GM12878 (cell line): ENCODE measurements around the gene MEGF9.

Experiments
- ATF7 ChIP-seq: fragments of 450-650 bp; IDR thresholded peaks from 2 replicates; pipeline ENCODE4 v1.6.1; 2016; ENCODE audit warnings: low read depth, mild to moderate bottlenecking
- CBFB ChIP-seq: IDR thresholded peaks from 2 replicates; pipeline ENCODE4 v1.6.1; 2016; ENCODE audit warnings: antibody characterized with exemption, low read depth
- CHD4 ChIP-seq: fragments of 200-600 bp; sonication (generic); IDR thresholded peaks from 2 replicates; pipeline ENCODE4 v1.6.1; 2016; ENCODE audit warnings: mild to moderate bottlenecking
- ESRRA ChIP-seq: IDR thresholded peaks from 2 replicates; pipeline ENCODE4 v1.6.1; 2012; ENCODE audit warnings: mild to moderate bottlenecking, low read length, improper control_type of control experiment
- SMAD1 ChIP-seq: fragments of 450-650 bp; IDR thresholded peaks from 2 replicates; pipeline ENCODE4 v1.6.1; 2018; ENCODE audit warnings: mild to moderate bottlenecking, low read depth; ENCODE audit not compliant: partially characterized antibody
- TF ChIP-seq, protein P1 (sequence below): fragments of 150-350 bp; IDR thresholded peaks from 2 replicates; pipeline ENCODE4 v1.6.1; 2016; ENCODE audit warnings: low read depth, low read length
- TF ChIP-seq, protein P2 (sequence below): IDR thresholded peaks from 2 replicates; pipeline ENCODE4 v1.6.1; 2011; ENCODE audit warnings: borderline replicate concordance, low read depth, mild to moderate bottlenecking, moderate library complexity, mixed read lengths, low read length; ENCODE audit not compliant: insufficient read depth; ENCODE audit errors: extremely low read length

DNA sequence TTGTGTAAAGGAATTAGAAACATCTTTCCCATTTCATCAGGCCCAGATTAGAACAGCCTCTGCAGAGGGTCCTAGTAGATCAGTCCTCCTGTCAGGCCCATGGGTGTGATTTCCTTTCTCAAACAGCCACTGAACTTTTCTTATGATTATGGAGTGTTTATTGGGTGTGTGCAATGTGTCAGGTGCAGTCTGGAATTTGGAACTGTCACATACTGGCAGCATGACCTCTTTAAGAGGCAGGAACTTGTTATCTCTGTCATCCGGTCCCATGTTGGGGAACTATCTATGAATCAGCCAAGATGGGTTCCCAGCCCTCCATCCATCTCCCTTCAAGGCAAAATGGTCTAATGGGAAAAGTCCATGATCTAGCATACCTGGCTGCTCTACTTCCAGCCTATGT lies 11.6 kb upstream of the MEGF9 start:
- TF ChIP-seq CHD4 (no peak), ATF7 (no peak), ESRRA (no peak), CBFB (no peak), SMAD1 (no peak)
- TF ChIP-seq, protein P1, sequence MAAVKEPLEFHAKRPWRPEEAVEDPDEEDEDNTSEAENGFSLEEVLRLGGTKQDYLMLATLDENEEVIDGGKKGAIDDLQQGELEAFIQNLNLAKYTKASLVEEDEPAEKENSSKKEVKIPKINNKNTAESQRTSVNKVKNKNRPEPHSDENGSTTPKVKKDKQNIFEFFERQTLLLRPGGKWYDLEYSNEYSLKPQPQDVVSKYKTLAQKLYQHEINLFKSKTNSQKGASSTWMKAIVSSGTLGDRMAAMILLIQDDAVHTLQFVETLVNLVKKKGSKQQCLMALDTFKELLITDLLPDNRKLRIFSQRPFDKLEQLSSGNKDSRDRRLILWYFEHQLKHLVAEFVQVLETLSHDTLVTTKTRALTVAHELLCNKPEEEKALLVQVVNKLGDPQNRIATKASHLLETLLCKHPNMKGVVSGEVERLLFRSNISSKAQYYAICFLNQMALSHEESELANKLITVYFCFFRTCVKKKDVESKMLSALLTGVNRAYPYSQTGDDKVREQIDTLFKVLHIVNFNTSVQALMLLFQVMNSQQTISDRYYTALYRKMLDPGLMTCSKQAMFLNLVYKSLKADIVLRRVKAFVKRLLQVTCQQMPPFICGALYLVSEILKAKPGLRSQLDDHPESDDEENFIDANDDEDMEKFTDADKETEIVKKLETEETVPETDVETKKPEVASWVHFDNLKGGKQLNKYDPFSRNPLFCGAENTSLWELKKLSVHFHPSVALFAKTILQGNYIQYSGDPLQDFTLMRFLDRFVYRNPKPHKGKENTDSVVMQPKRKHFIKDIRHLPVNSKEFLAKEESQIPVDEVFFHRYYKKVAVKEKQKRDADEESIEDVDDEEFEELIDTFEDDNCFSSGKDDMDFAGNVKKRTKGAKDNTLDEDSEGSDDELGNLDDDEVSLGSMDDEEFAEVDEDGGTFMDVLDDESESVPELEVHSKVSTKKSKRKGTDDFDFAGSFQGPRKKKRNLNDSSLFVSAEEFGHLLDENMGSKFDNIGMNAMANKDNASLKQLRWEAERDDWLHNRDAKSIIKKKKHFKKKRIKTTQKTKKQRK: no peak
- TF ChIP-seq, protein P2, sequence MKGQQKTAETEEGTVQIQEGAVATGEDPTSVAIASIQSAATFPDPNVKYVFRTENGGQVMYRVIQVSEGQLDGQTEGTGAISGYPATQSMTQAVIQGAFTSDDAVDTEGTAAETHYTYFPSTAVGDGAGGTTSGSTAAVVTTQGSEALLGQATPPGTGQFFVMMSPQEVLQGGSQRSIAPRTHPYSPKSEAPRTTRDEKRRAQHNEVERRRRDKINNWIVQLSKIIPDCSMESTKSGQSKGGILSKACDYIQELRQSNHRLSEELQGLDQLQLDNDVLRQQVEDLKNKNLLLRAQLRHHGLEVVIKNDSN: no peak
